Sciatic nerve (tissue), 2 donors: ENCODE results near the gene MERTK. TPM values are rescaled to one million over a fixed set of nuclear protein-coding genes. Genes with fewer than 3 reads are reported as not detected.

Experiments
- ATAC-seq: fragments of 200-7000 bp; cut with Tn5 transposase; one replicate; pipeline ENCODE4 v1.9.1; 2020; ENCODE audit warnings: mild to moderate bottlenecking, moderate library complexity
- DNase-seq: peaks from one replicate; pipeline ENCODE4 v3.0.0-alpha.2; 2020; ENCODE audit warnings: low spot score
- intact Hi-C: fragments of 100-400 bp; cut with DNase I; formaldehyde crosslinking; loops from one replicate; pipeline ENCODE4 v1.14.2; 2022
- total RNA-seq: library from RNA; stranded (reverse); fragmentation: NEBNext Ultra II Directional; extraction: Animal tissue kit (Norgen Biotek cat#: 25700); gene quantifications from one replicate; pipeline ENCODE4 v1.2.1, GENCODE V29; 2021
- donor health status: DM: no; HTN: no; CAD: no.
- donor health status: DM: no; HTN: no; CAD: no.

Gene MERTK
- total RNA-seq, 1 donor from 2014 or later, result 18.9 TPM

- no peak for DNase-seq
- ATAC-seq, result no peak
- intact Hi-C loops, result no loop called here
Measured at GRCh38 chr2:111999809-112000208, 101.4 kb downstream of the MERTK start.

GRCh38 chr2:112000399-112001135 lies 102.2 kb downstream of the MERTK start:
- DNase-seq, result no peak
- no peak for ATAC-seq
- intact Hi-C loops, result no loop called here

DNA sequence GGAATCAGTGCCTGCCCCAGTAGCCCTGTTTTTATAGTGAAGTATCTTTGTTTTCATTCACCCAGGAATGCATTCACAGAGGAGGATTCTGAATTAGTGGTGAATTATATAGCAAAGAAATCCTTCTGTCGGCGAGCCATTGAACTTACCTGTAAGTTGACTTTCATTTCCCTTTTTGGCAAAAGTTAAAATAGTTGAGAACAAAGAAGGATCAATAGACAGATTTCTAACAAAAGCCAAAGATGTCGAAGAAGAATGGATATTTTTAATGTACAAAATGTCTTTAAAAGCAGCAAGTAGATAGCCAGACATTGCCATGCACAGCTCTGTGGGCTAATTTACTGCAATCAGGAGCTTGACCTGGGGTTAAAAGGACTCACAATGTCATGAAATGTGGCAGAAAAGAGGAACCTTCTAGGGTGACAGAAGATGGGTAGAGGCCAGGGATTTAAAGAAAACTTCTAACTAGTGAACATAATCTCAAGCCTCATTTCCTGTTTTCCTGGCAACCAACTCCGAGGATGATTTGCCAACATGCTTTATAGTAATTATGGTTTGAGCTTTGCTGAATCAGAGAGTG lies 102.8 kb downstream of the MERTK start:
- DNase-seq, result no peak
- ATAC-seq, result peak; percentile 50
- intact Hi-C loops, result no loop called here

DNA sequence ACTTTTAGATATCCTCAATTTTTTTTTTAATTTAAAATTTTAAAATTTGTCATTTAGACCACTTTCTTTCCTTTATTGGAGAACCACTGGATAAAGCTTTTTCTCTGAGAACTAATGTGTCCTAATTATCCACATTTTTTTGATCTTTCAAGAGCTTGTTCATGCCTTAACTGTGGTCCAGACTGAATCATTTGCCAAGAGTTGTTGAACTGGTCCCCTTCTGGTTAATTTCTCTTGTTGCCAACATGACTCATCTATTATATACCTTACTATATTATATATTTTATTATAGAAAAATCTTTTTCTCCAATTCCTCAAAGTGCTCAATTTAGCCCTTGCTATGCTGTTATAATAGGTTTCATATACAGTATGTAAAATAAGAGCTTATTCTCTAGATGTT lies 103.5 kb downstream of the MERTK start:
- DNase-seq, result no peak
- intact Hi-C loops, result no loop called here
- no peak for ATAC-seq

GRCh38 chr2:112003576-112004252 lies 105.3 kb downstream of the MERTK start:
- ATAC-seq, result no peak
- intact Hi-C loops, result no loop called here
- no peak for DNase-seq

- DNase-seq, result peak; percentile 67
- intact Hi-C loops, result no loop called here
- peak; percentile 85 for ATAC-seq
Measured at GRCh38 chr2:112004253-112004645, 105.8 kb downstream of the MERTK start.

GRCh38 chr2:112005406-112006075 lies 107.1 kb downstream of the MERTK start:
- ATAC-seq (no peak), DNase-seq (no peak)
- intact Hi-C loops, result no loop called here

GRCh38 chr2:112006076-112006410 lies 107.6 kb downstream of the MERTK start:
- ATAC-seq (no peak), DNase-seq (no peak)
- intact Hi-C loops, result no loop called here

GRCh38 chr2:112007493-112007892 lies 109.1 kb downstream of the MERTK start:
- ATAC-seq, result no peak
- no peak for DNase-seq
- intact Hi-C loops, result no loop called here

DNA sequence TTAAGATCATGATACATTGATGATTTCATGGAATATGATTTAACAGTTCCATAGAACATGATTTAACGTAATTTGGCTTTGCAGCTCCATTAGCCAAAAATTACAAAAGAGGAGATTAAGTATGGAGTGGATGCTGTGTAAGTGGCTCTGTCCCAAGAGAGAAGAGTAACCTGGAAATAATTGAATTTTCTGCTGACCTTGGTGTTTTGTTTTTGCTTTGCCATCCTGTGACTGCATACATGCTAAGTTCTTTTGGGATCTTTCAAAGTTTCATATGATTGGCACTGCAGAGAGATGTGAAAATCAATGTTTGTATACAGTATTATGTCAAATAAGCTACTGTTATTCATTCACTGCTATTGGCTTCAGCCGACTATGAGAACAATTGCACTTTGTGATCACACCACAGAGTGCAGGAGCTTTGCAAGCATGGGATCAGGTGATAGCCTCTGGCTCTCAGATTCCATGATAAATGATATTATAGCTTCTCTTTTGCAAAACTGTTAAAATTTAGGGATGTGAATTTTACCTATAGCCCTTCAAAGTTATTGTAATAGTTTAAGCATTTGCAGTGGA lies 110.6 kb downstream of the MERTK start:
- ATAC-seq, result no peak
- DNase-seq, result no peak
- intact Hi-C loops, result no loop called here

DNA sequence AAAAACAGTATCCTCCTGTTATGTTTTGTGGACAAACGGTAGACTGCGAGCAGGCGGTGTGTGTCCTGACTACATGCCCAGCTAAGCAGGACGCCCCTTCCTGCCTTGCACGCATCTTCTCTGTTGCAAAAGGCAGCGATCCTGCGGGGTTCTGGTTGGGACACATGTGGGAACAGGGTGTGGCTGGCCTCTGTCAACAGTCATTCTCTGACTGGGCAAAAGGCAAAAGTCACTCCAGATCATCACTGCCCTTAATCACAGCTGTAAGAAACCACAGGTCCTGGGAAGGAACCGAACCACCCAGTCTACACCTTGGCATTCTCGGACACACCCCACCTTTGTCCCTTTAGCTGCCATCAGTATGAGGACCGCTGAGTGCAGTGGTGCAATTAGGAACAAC lies 112.3 kb downstream of the MERTK start:
- DNase-seq, result no peak
- intact Hi-C loops, result no loop called here
- no peak for ATAC-seq

DNA sequence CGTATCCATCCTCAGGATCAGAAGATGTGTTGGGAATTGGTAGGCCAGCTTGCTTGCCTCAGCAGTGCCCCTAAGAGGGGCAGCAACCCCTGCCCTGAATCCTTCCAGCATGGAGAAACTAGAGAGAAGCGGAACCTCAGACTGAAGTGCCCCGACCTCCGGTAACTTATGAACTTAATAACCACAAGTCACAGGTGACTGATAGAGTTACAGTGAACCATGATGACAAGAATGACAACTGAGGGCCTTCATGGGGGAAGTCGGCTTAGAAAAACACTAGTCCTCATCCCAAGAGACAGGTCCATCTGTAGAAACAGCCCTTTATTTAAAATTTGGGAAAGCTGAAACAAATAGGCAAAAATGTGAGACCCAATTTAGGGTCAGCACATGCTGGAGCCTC lies 114.1 kb downstream of the MERTK start:
- intact Hi-C loops, result no loop called here
- ATAC-seq (no peak), DNase-seq (no peak)

- no peak for ATAC-seq
- DNase-seq, result no peak
- intact Hi-C loops, result no loop called here
Measured at GRCh38 chr2:112018846-112019245, 120.4 kb downstream of the MERTK start.

DNA sequence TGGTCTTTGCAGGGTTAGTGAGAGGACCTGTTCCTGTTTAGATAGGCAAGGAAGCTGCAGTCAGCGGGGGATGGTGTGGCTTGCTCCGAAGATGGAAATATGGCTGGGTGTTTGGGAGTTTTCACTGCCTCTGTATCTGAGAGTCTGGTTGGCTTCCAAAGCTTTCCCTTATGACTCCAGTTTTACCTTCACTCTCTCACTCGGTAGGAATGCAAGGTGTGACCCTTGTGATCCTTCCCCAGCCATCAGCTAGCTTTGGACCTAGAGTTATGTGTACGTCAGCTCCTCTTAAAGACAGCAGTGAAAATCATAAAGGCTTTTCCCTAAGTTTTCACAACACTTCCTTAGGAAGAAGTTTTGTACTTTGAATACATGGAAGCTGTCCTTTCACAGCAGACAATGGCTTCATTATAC lies 121.2 kb downstream of the MERTK start:
- no peak for ATAC-seq
- intact Hi-C loops, result no loop called here
- no peak for DNase-seq

- ATAC-seq (no peak), DNase-seq (no peak)
- intact Hi-C loops, result no loop called here
Measured at GRCh38 chr2:112020561-112020960, 122.2 kb downstream of the MERTK start.

DNA sequence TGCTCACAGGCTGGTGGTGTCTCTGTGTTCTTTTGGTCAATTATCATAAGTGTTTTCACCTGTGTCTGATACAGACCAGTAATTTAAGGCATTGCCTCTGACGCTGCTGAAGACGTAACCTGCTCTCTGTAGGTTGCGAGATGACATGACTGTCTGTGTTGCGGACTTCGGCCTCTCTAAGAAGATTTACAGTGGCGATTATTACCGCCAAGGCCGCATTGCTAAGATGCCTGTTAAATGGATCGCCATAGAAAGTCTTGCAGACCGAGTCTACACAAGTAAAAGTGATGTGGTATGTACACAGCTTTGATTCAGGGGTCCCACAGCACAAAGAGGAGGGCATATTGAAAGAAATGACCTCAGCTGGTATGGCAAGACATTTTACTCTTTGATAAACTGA lies 122.9 kb downstream of the MERTK start:
- no peak for ATAC-seq
- no peak for DNase-seq
- intact Hi-C loops, result no loop called here

GRCh38 chr2:112021781-112022231 lies 123.4 kb downstream of the MERTK start:
- intact Hi-C loops, result no loop called here
- ATAC-seq (no peak), DNase-seq (no peak)

DNA sequence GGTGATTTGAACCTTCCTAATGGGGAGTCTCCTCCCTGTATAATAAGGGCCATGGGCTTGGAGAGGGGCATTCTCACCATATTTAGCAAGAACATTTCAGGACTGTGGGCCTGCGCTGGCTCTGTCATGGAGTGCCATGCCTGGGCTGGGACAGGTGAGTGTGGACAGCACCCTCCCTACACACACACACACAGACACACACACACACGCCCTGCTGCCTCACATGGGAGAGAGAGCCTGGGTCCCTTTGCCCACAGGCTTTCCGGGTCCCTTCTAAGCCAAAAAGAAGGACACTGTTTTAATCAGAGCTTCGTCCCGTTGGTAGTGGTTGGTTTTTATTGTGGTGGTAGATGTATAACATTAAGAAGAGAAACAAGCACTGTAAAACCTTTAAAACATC lies 125.3 kb downstream of the MERTK start:
- DNase-seq (no peak), ATAC-seq (no peak)
- intact Hi-C loops, result no loop called here

GRCh38 chr2:112024231-112024630 lies 125.8 kb downstream of the MERTK start:
- ATAC-seq (peak; percentile 50), DNase-seq (no peak)
- intact Hi-C loops, result no loop called here
